PC-3 (cell line): Measurements from ENCODE around the gene NUP50. TPM values are rescaled to one million over a fixed set of nuclear protein-coding genes. Genes with fewer than 3 reads are reported as not detected.

Experiments
- ATAC-seq: fragments of 200-7000 bp; cut with Tn5 transposase; 2 replicates; pipeline ENCODE4 v1.9.1; 2020; ENCODE audit warnings: mild to moderate bottlenecking, moderate library complexity
- BruUV-seq: library from RNA; stranded (reverse); fragments of 400-500 nt; replicated peaks from 2 replicates; lab custom pipeline; 2021; lab: Mats Ljungman, UMichigan
- CTCF ChIA-PET: fragments of 300-600 bp; sonication (Branson Sonifier 250); formaldehyde crosslinking; loops from one replicate; lab custom pipeline; 2022; ENCODE audit warnings: antibody characterized with exemption; lab: Charles Lee
- POLR2A ChIA-PET: fragments of 300-600 bp; sonication (Branson Sonifier 250); formaldehyde crosslinking; loops from one replicate; lab custom pipeline; 2022; ENCODE audit warnings: antibody characterized with exemption; ENCODE audit not compliant: unreplicated experiment; lab: Charles Lee
- DNase-seq: peaks from one replicate; pipeline ENCODE4 v3.0.0-alpha.2; 2015
- H2AFZ ChIP-seq: fragments of 300-600 bp; sonication (generic); 2 replicates; pipeline ENCODE4 v1.6.0; 2016; ENCODE audit warnings: antibody characterized with exemption, low read length
- H3F3A ChIP-seq: fragments of 300-600 bp; sonication (generic); one replicate; pipeline ENCODE4 v1.6.0; 2017; ENCODE audit warnings: antibody characterized with exemption, low read length, control low read depth, mild to moderate bottlenecking; ENCODE audit not compliant: unreplicated experiment
- H3K27ac ChIP-seq: fragments of 300-600 bp; sonication (generic); 2 replicates; pipeline ENCODE4 v1.5.1; 2016; ENCODE audit warnings: mild to moderate bottlenecking, low read length
- H3K27me3 ChIP-seq: fragments of 300-600 bp; sonication (generic); 2 replicates; pipeline ENCODE4 v1.6.1; 2016; ENCODE audit warnings: low read length, mixed read lengths
- H3K36me3 ChIP-seq: fragments of 300-600 bp; sonication (generic); 2 replicates; pipeline ENCODE4 v1.6.1; 2016; ENCODE audit warnings: low read depth, mixed run types, low read length, mixed read lengths
- H3K4me1 ChIP-seq: fragments of 300-600 bp; sonication (generic); 2 replicates; pipeline ENCODE4 v1.5.1; 2016; ENCODE audit warnings: low read length; ENCODE audit not compliant: insufficient read depth
- H3K4me2 ChIP-seq: fragments of 300-600 bp; sonication (generic); 2 replicates; pipeline ENCODE4 v1.6.0; 2016; ENCODE audit warnings: low read length
- H3K4me3 ChIP-seq: fragments of 300-600 bp; sonication (generic); 2 replicates; pipeline ENCODE4 v1.5.1; 2016; ENCODE audit warnings: mild to moderate bottlenecking, low read length, mixed read lengths
- H3K79me2 ChIP-seq: fragments of 300-600 bp; sonication (generic); 2 replicates; pipeline ENCODE4 v1.6.1; 2017; ENCODE audit warnings: low read length, mixed read lengths
- H3K9ac ChIP-seq: fragments of 300-600 bp; sonication (generic); 2 replicates; pipeline ENCODE4 v1.6.0; 2016; ENCODE audit warnings: mild to moderate bottlenecking, low read length
- H3K9me2 ChIP-seq: fragments of 300-600 bp; sonication (generic); replicated peaks from 2 replicates; pipeline ENCODE4 v1.6.1; 2016; ENCODE audit warnings: mixed run types, low read length, mixed read lengths
- H3K9me3 ChIP-seq: fragments of 300-600 bp; sonication (generic); 2 replicates; pipeline ENCODE4 v1.6.1; 2016; ENCODE audit warnings: low read length, mixed read lengths
- H4K20me1 ChIP-seq: fragments of 300-600 bp; sonication (generic); 2 replicates; pipeline ENCODE4 v1.6.1; 2016; ENCODE audit warnings: low read length, mixed read lengths
- CTCF ChIP-seq: fragments of 300-600 bp; sonication (generic); conservative IDR thresholded peaks from 2 replicates; pipeline ENCODE4 v1.5.1; 2017; ENCODE audit warnings: antibody characterized with exemption, low read depth, mild to moderate bottlenecking, low read length
- EZH2 ChIP-seq: fragments of 300-600 bp; sonication (generic); IDR thresholded peaks from one replicate; pipeline ENCODE4 v1.6.1; 2017; ENCODE audit warnings: antibody characterized with exemption, mild to moderate bottlenecking, low read length; ENCODE audit not compliant: unreplicated experiment
- EZH2phosphoT487 ChIP-seq: fragments of 300-600 bp; sonication (generic); IDR thresholded peaks from 2 replicates; pipeline ENCODE4 v1.6.1; 2018; ENCODE audit warnings: mild to moderate bottlenecking, antibody characterized with exemption, low read length, borderline replicate concordance
- intact Hi-C: fragments of 100-400 bp; cut with micrococcal nuclease; formaldehyde crosslinking; loops from 2 replicates; pipeline ENCODE4 v1.9.0; 2023
- total RNA-seq: library from RNA; depleted of rRNA; stranded (reverse); fragments of >200 nt; gene quantifications from 2 replicates; pipeline ENCODE4 v1.2.3, GENCODE V29; 2014

NUP50 gene
- total RNA-seq, 1 experiment from 2014 or later: 69.9 TPM

- BruUV-seq: no TSS peak
- ATAC-seq (peak; percentile 98), DNase-seq (peak; percentile 74)
- no peaks in the 10 kb centered on the region for H3K27me3 ChIP-seq
- no peak overlapping the region for H3K9ac ChIP-seq
- H2AFZ ChIP-seq: peak overlapping the region; percentile 65; the same call in 1 of the 2 replicates
- H3K9me3 ChIP-seq: no peaks in the 10 kb centered on the region
- H3K4me1 ChIP-seq: peaks cover 8% of the 10 kb centered on the region
- no peaks in the 10 kb centered on the region for H4K20me1 ChIP-seq
- no peaks in the 10 kb centered on the region for H3K36me3 ChIP-seq
- no peaks in the 10 kb centered on the region for H3K79me2 ChIP-seq
- H3F3A ChIP-seq: no peaks in the 10 kb centered on the region
- no peak for TF ChIP-seq CTCF
- TF ChIP-seq EZH2: no peak
- no peak for TF ChIP-seq EZH2phosphoT487
- intact Hi-C loops: no loop called here
- POLR2A ChIA-PET: interaction anchor here (0.6 to 1.0 kb wide), 4 partner anchors 10 to 643 kb away, joined by 4 to 16 read pairs (median 5); partner anchors contain the start of gene NUP50
- peak overlapping the region; percentile 51; the same call in 1 of the 2 replicates for H3K4me3 ChIP-seq
- CTCF ChIA-PET: interaction anchor here (0.6 kb wide), 1 partner anchor 11 kb away, joined by 12 read pairs; no protein-coding TSS in a partner anchor
- no peaks in the 10 kb centered on the region for H3K9me2 ChIP-seq
- peak overlapping the region; percentile 56 for H3K4me2 ChIP-seq
- peak overlapping the region; percentile 68 for H3K27ac ChIP-seq
These were observed 42.8 kb upstream of the NUP50 start for GRCh38 chr22:45120931-45121330.

- H3K9me3 ChIP-seq: no peaks in the 10 kb centered on the region
- H4K20me1 ChIP-seq: no peaks in the 10 kb centered on the region
- no peaks in the 10 kb centered on the region for H3K79me2 ChIP-seq
- no TSS peak for BruUV-seq
- no peak overlapping the region for H3K4me2 ChIP-seq
- no peak for DNase-seq
- ATAC-seq: no peak
- H3K9me2 ChIP-seq: no peaks in the 10 kb centered on the region
- ChIA-PET CTCF (no interaction called here), POLR2A (no interaction called here)
- H2AFZ ChIP-seq: no peak overlapping the region
- TF ChIP-seq EZH2phosphoT487 (no peak), EZH2 (no peak), CTCF (no peak)
- intact Hi-C loops: no loop called here
- H3K9ac ChIP-seq: no peak overlapping the region
- no peak overlapping the region for H3K4me3 ChIP-seq
- H3K4me1 ChIP-seq: peaks cover 17% of the 10 kb centered on the region
- no peaks in the 10 kb centered on the region for H3K36me3 ChIP-seq
- no peaks in the 10 kb centered on the region for H3F3A ChIP-seq
- H3K27me3 ChIP-seq: no peaks in the 10 kb centered on the region
- no peak overlapping the region for H3K27ac ChIP-seq
These were observed 39.4 kb upstream of the NUP50 start for GRCh38 chr22:45124176-45124847.

GRCh38 chr22:45125188-45125587 lies 38.5 kb upstream of the NUP50 start:
- Histone ChIP-seq H3K4me3 (no peak overlapping the region), H3K4me2 (no peak overlapping the region), H3K9me3 (no peaks in the 10 kb centered on the region), H3K79me2 (no peaks in the 10 kb centered on the region), H3K4me1 (peaks cover 15% of the 10 kb centered on the region), H3K27me3 (no peaks in the 10 kb centered on the region), H3K9ac (no peak overlapping the region), H3K27ac (no peak overlapping the region), H3F3A (no peaks in the 10 kb centered on the region), H2AFZ (no peak overlapping the region), H3K9me2 (no peaks in the 10 kb centered on the region), H3K36me3 (no peaks in the 10 kb centered on the region), H4K20me1 (no peaks in the 10 kb centered on the region)
- DNase-seq (no peak), ATAC-seq (no peak)
- BruUV-seq: no TSS peak
- POLR2A ChIA-PET: no interaction called here
- CTCF ChIA-PET: no interaction called here
- intact Hi-C loops: no loop called here
- TF ChIP-seq EZH2 (no peak), EZH2phosphoT487 (no peak), CTCF (no peak)
